H1 (cell line): ENCODE data around the gene BGN. TPM values are rescaled to one million over a fixed set of nuclear protein-coding genes. Genes with fewer than 3 reads are reported as not detected.

ENCODE experiments used
- CHD7 ChIP-seq: fragments of 300-600 bp; sonication (generic); IDR thresholded peaks from 2 replicates; pipeline ENCODE4 v1.7.1; 2012; ENCODE audit warnings: low read length, moderate library complexity, mild to moderate bottlenecking, inconsistent platforms; ENCODE audit not compliant: insufficient replicate concordance
- HDAC2 ChIP-seq, 2 experiments: fragments of 300-600 bp in 1 of 2; sonication (generic) in 1 of 2; IDR thresholded peaks; 2 replicates each; pipeline ENCODE4 v1.6.1; 2011 to 2012; ENCODE audit warnings: low read depth in 2 of 2, low read length in 2 of 2, mild to moderate bottlenecking in 2 of 2, moderate library complexity in 2 of 2, borderline replicate concordance in 1 of 2, inconsistent platforms in 1 of 2
- RAD21 ChIP-seq, 2 experiments: IDR thresholded peaks in 1 of 2; conservative IDR thresholded peaks in 1 of 2; 2 replicates each; pipeline ENCODE4 v1.6.1; 2011; ENCODE audit warnings: low read depth in 2 of 2, low read length in 2 of 2, improper control_type of control experiment in 1 of 2, inconsistent platforms in 1 of 2, mild to moderate bottlenecking in 1 of 2, moderate library complexity in 1 of 2
- polyA plus RNA-seq, 7 experiments: library from polyadenylated mRNA; depleted of rRNA in 3 of 7; stranded (reverse) in 5 of 7; unstranded in 2 of 7; fragments of >200 nt in 5 of 7; fragments of 200-250 nt in 2 of 7; gene quantifications; 1 replicate in 5 of 7; 2 replicates in 1 of 7; 4 replicates in 1 of 7; pipeline versions ENCODE4 v1.2.1 to v1.2.3, GENCODE V29; 2011 to 2013; ENCODE audit warnings: missing spikeins in 2 of 7, mixed read lengths in 2 of 7
- total RNA-seq: library from RNA; stranded (reverse); fragmentation: NEBNext Ultra II Directional; extraction: Animal tissue kit (Norgen Biotek cat#: 25700); gene quantifications from 2 replicates; pipeline ENCODE4 v1.2.1, GENCODE V29; 2021

The BGN gene
- total and polyA plus RNA-seq, 2 of the 8 experiments (the other 6 are each of a cell fraction or from before 2014, with no cell fraction given) = 1.8 to 2.4 TPM

- TF ChIP-seq CHD7 (no peak), RAD21 (IDR thresholded peaks at IDR 0.05 in 1 of 2, conservative IDR thresholded peaks at IDR 0.05 in 1 of 2; ENCODE audit: low read depth in 2 of 2, low read length in 2 of 2) (no peak), HDAC2 (IDR thresholded peaks at IDR 0.05; ENCODE audit: borderline replicate concordance in 1 of 2, low read depth in 2 of 2, low read length in 2 of 2) (no peak)
Observed at GRCh38 chrX:153458476-153458875, 36.3 kb upstream of the BGN start (continued).
